ENCODE results near the gene ALPL.
"Not testable (repeated sequence)": the region's sequence is repeated elsewhere in the genome, so short reads cannot be mapped to it uniquely, and the experiment has no call there.

Gene ALPL

DNA sequence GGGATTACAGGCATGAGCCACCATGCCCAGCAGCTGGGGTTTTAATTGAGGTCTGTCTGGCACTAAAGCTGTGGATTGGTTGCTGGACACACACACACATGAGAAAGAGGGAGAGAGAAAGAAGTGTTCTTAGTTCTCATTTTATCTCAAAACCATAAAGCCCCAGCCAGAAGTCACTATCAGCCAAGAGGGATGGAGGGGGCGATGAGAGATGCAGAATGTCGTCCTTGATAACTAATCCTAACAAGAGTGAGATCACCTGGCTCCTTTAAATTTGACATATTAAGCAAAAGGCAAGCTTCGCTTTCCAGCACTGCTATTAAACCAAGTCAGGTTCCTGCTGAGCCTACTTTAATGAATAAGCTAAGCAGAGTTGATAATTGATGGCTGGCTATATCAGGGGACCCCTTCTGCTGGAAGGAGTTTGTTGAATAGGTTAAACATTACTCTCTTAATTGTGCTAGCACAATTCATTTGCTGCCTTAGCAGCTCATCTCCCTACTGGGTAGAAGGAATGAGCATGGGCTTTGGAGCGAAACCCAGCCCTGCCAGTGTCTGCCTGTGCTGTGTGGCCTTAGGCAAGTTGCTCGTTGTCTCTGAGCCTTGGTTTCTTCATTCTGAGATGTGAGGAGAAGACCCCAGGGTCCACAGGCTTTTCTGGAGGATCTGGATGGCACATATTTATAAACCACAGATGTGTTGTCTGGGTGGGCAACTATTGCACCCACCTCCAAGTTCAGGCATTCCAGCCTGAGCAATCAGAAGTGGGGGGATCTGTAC lies 50.8 kb downstream of the ALPL start:
- no peak for DNase-seq (ENCODE audit: low read depth, low spot score)

GRCh38 chr1:21560916-21561638 lies 51.9 kb downstream of the ALPL start:
- DNase-seq (ENCODE audit: low read depth, low spot score), result no peak

DNA sequence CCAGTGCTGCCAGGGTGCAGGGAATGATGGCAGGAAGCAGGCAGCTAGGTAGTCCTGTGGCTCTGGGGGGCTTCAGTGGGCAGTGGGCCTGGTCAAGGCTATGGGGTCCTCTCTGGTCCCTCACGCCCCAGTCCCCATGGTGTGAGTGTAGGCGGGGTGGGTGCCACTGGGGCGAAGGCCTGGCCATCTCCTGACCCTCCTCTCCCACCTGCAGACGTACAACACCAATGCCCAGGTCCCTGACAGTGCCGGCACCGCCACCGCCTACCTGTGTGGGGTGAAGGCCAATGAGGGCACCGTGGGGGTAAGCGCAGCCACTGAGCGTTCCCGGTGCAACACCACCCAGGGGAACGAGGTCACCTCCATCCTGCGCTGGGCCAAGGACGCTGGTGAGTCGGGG lies 53.7 kb downstream of the ALPL start:
- no peak for DNase-seq (ENCODE audit: low read depth, low spot score)

GRCh38 chr1:21563971-21564370 lies 54.7 kb downstream of the ALPL start:
- no peak for DNase-seq (ENCODE audit: low read depth, low spot score)

- no peak for DNase-seq (ENCODE audit: low read depth, low spot score)
Measured at GRCh38 chr1:21564521-21565095, 55.4 kb downstream of the ALPL start.

DNA sequence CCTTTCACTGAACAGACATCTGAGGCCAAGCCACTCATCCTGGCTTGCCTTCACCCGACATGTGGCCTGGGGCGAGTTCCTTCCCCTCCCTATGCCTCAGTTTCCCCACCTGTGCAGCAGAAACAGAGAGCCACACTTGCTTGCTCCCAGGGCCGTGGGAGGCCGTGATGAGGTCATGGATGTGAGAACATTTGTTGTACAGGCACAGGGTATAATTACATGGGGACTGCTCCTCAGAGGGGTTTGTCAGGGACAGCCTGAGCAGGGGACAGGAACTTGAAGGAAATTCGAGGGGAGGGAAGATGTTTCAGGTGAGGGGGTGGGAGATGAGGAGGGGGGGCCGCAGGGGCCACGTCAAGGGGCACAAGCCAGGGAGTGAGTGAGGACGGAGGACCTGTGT lies 56.1 kb downstream of the ALPL start:
- no peak for DNase-seq (ENCODE audit: low read depth, low spot score)

DNA sequence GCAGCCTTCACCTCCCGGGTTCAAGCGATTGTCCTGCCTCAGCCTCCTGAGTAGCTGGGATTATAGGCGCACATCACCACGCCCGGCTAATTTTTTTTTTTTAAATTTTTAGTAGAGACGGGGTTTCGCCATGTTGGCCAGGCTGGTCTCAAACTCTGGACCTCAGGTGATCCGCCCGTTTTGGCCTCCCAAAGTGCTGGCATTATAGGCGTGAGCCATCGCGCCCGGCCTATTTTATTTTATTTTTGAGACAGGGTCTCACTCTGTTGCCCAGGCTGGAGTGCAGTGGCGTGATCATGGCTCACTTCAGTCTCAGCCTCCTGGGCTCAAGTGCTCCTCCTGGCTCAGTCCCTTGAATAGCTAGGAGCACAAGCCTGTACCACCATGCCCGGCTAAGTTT lies 57.1 kb downstream of the ALPL start:
- not testable (repeated sequence) for DNase-seq (ENCODE audit: low read depth, low spot score)

- DNase-seq (ENCODE audit: low read depth, low spot score), result no peak
Measured at GRCh38 chr1:21567241-21568005, 58.2 kb downstream of the ALPL start.

DNA sequence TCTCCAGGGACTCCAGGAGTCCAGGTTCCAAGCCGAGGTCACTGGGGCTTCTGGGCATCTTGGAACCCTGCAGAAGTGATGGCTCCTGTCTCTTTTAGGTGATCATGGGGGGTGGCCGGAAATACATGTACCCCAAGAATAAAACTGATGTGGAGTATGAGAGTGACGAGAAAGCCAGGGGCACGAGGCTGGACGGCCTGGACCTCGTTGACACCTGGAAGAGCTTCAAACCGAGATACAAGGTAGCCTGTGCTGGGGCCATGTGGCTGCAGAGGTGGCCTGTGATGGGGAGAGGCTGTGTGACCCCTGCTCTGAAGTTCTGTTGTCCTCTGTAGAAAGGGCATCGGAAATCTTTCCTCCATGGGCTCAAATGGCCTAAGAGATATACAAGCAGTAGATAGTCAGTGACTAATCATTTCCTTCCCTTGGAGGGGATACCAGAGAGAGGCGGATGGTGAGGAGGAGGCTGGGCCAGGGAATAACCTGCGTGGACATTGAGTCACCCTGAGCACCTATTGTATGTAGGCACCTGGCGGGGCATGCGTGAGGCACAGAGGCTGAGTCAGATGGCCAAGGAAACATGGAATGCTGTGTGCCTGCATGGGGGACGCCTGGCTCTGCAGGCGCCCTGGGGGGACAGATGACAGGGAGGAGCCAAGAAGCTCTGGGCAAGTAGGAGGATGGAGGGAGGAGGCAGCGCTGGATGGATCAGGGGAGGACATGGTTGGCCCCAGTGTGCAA lies 59.0 kb downstream of the ALPL start:
- no peak for DNase-seq (ENCODE audit: low read depth, low spot score)

- no peak for DNase-seq (ENCODE audit: low read depth, low spot score)
Measured at GRCh38 chr1:21568809-21569385, 59.7 kb downstream of the ALPL start.

DNA sequence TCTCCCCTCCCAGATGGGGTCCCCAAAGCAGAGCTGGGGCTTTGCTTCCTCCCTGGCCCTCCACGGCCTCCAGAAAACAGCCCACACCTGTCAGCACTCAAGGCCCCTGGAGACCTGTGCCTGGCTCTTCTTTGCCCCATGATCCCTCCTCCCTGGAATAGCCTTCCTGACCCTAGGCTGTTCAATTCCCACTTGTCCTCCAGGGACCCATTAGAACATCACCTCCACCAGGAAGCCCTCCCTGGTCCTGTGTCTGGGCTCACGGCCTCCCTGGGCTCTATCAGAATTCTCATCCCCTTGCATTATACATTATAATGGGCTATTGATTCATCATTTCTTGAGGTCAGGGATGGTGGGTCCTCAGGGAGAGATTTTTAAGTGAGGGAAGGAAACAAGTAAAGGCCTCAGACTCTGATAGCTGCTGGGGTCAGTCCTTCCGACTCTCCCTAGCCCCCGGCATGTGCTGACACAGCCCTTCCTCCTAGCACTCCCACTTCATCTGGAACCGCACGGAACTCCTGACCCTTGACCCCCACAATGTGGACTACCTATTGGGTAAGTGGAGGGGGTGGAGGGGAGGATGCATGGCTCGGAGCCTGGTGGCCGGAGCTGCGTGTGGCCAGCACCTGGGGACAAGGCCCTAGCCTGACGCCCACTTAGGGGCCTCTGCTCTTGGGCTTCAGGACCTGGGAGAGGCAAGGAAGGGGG lies 60.8 kb downstream of the ALPL start:
- DNase-seq (ENCODE audit: low read depth, low spot score), result no peak

DNA sequence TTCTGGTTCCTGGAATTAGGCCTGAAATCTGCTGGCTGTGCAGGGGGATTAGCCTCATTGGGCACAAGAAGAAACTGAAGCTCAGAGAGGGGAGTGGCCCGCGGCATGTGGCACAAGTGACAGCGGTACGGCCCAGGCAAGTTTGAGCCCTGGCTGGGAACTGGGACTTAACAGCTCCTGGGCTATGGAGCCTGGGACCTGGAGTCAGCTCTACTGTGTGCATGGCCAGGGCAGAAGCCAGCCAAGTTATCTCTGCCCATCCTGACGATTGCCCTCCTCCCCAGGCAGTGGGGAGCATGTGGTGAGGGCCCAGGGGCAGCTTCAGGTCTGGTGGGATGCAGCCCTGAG lies 61.3 kb downstream of the ALPL start:
- DNase-seq (ENCODE audit: low read depth, low spot score), result no peak

GRCh38 chr1:21570885-21571284 lies 61.7 kb downstream of the ALPL start:
- DNase-seq (ENCODE audit: low read depth, low spot score), result no peak

DNA sequence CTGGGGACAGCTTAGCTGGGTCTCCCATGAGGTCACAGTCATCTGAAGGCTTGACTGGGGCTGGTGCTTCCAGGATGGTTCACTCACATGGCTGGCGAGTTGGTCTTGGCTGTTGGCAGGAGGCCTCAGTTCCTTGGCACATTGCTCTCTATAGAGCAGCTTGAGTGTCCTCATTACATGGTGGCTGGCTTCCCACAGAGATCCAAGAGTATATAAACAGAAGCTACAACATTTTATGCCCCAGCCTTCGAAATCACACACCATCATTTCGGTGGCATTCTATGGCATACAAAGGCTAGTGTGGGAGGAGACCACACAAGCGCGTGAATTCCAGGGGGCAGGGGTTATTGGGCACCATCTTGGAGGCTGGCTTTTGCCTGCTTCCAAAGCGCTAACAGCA lies 63.0 kb downstream of the ALPL start:
- no peak for DNase-seq (ENCODE audit: low read depth, low spot score)

- DNase-seq (ENCODE audit: low read depth, low spot score), result no peak
Measured at GRCh38 chr1:21572735-21573277, 63.6 kb downstream of the ALPL start.

DNA sequence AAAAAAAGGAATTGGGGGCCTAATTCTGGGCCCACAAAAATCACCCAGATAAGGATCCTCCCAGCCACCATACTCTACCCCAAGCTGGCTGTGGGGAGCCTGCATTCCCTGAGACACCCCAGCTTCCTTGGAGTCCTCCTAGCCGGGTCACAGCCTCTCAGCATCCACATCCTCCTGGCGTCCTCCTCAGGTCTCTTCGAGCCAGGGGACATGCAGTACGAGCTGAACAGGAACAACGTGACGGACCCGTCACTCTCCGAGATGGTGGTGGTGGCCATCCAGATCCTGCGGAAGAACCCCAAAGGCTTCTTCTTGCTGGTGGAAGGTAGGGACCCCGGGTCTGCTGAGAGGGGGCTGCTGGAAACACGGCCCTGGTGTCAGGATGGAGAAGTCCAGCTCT lies 64.3 kb downstream of the ALPL start:
- DNase-seq (ENCODE audit: low read depth, low spot score), result no peak

DNA sequence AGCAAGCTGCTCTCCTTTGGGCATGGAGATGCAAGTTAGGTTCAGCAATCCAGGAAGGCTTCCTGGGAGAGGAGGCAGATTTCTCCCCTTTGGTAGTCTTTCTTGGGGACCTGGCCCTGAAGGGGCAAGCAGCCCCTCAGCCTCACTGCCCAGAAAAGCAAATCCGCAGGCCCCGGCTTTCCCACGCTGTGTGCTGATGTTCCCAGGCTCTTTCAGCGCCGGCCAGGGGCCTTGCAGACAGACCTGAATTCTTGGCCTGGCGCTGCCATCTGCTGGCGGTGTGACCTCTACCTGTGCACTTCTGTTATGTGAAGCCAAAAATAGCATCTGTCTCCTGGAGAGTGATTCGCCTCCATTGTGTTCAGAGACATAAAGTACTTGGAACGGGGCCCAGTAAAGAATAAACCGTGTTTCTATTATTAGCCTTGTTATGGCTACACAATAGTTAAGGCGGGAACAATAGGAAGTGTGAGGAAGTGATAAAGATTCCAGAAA lies 64.8 kb downstream of the ALPL start:
- no peak for DNase-seq (ENCODE audit: low read depth, low spot score)

GRCh38 chr1:21574466-21575151 lies 65.4 kb downstream of the ALPL start:
- DNase-seq (ENCODE audit: low read depth, low spot score), result no peak

GRCh38 chr1:21575351-21575942 lies 66.2 kb downstream of the ALPL start:
- no peak for DNase-seq (ENCODE audit: low read depth, low spot score)

Data from activated CD4-positive, CD25-positive, alpha-beta regulatory T cell treated with anti-CD3 and anti-CD28 coated beads, Interleukin-2, amount 50 U/mL, for 16 hours (primary cell).